ENCODE data around the gene FAF2. TPM values are rescaled to one million over a fixed set of nuclear protein-coding genes. Genes with fewer than 3 reads are reported as not detected.

Gene FAF2
- total and polyA plus RNA-seq, 3 donors from 2014 or later: 53.9 to 57.6 (median 55.0) TPM

GRCh38 chr5:176552332-176552869 lies 104.2 kb downstream of the FAF2 start:
- no peak for DNase-seq
- WGBS, 2 donors: 71 to 88% methylated on average over 6 to 11 of the region's 11 CpGs

GRCh38 chr5:176553260-176554085 lies 105.3 kb downstream of the FAF2 start:
- DNase-seq: no peak
- 72 to 80% methylated on average over 17 of the region's 18 CpGs for WGBS, 2 donors
- no peaks in the 10 kb centered on the region for H3K9me3 ChIP-seq
- H3K27ac ChIP-seq: no peak overlapping the region
- intact Hi-C loops (cut with DNase I; ENCODE audit: low total_unique reads): loop anchor here (5.0 kb wide), 1 partner anchor 511 kb away; no protein-coding TSS in a partner anchor
- no peak overlapping the region for H3K4me3 ChIP-seq
- no peaks in the 10 kb centered on the region for H3K36me3 ChIP-seq (ENCODE audit: low read depth, missing control alignments)
- no peaks in the 10 kb centered on the region for H3K27me3 ChIP-seq
- H3K4me1 ChIP-seq: no peaks in the 10 kb centered on the region
- TF ChIP-seq POLR2A (IDR thresholded peaks at IDR 0.05) (no peak), CTCF (IDR thresholded peaks at IDR 0.05) (no peak)

More at GRCh38 chr5:176552332-176552869, 104.2 kb downstream of the FAF2 start:
- H3K36me3 ChIP-seq (ENCODE audit: low read depth, missing control alignments): no peaks in the 10 kb centered on the region
- no peaks in the 10 kb centered on the region for H3K4me1 ChIP-seq
- no peak for TF ChIP-seq POLR2A (IDR thresholded peaks at IDR 0.05)
- H3K27me3 ChIP-seq: no peaks in the 10 kb centered on the region
- H3K27ac ChIP-seq: no peak overlapping the region
- no peaks in the 10 kb centered on the region for H3K9me3 ChIP-seq
- H3K4me3 ChIP-seq: no peak overlapping the region
- intact Hi-C loops (cut with DNase I; ENCODE audit: low total_unique reads): loop anchor here (5.0 kb wide), 1 partner anchor 510 kb away; no protein-coding TSS in a partner anchor

GRCh38 chr5:176557846-176558245 lies 109.7 kb downstream of the FAF2 start:
- 96% methylated on average over 13 of the region's 13 CpGs for WGBS, 2 donors
- intact Hi-C loops (cut with DNase I; ENCODE audit: low total_unique reads): no loop called here
- TF ChIP-seq CTCF (IDR thresholded peaks at IDR 0.05) (no peak), POLR2A (IDR thresholded peaks at IDR 0.05) (no peak)
- Histone ChIP-seq H3K36me3 (ENCODE audit: low read depth, missing control alignments) (no peaks in the 10 kb centered on the region), H3K9me3 (no peaks in the 10 kb centered on the region), H3K4me3 (no peak overlapping the region), H3K4me1 (no peaks in the 10 kb centered on the region), H3K27ac (no peak overlapping the region), H3K27me3 (no peaks in the 10 kb centered on the region)
- DNase-seq: no peak

Small RNA genes within 50 kb of the gene (small RNA-seq; reads per million reads assigned to genes)
- gene AC010297.1 (0 to 0.09 reads per million in 2 donors), gene RF00019 (0 reads per million in 2 donors), gene RN7SL684P (0 reads per million in 2 donors)

Other genes with a start within 250 kb of the FAF2 start
- gene SIMC1, start 210.0 kb upstream of the FAF2 start, total RNA-seq: 100 to 1,000 TPM; 106 to 119 TPM
- 97.9 TPM for gene SIMC1, start 210.0 kb upstream of the FAF2 start, polyA plus RNA-seq (ENCODE audit: insufficient read depth, low read depth, low replicate concordance)
- 10 to 100 TPM; 35.5 to 60.3 TPM for gene KIAA1191, start 86.6 kb upstream of the FAF2 start, total RNA-seq
- gene KIAA1191, start 86.6 kb upstream of the FAF2 start, polyA plus RNA-seq (ENCODE audit: insufficient read depth, low read depth, low replicate concordance): 34.9 TPM
- gene ARL10, start 82.9 kb upstream of the FAF2 start, total RNA-seq: 1 to 10 TPM; 5.8 to 8.9 TPM
- gene ARL10, start 82.9 kb upstream of the FAF2 start, polyA plus RNA-seq (ENCODE audit: insufficient read depth, low read depth, low replicate concordance): 8.3 TPM
- gene NOP16, start 59.8 kb upstream of the FAF2 start, total RNA-seq: 10 to 100 TPM; 19.1 to 19.2 TPM
- gene NOP16, start 59.8 kb upstream of the FAF2 start, polyA plus RNA-seq (ENCODE audit: insufficient read depth, low read depth, low replicate concordance): 23.6 TPM
- 100 to 1,000 TPM; 129 to 184 TPM for gene HIGD2A, start 59.6 kb upstream of the FAF2 start, total RNA-seq
- 128 TPM for gene HIGD2A, start 59.6 kb upstream of the FAF2 start, polyA plus RNA-seq (ENCODE audit: insufficient read depth, low read depth, low replicate concordance)
- 100 to 1,000 TPM; 103 to 107 TPM for gene CLTB, start 31.8 kb upstream of the FAF2 start, total RNA-seq
- gene CLTB, start 31.8 kb upstream of the FAF2 start, polyA plus RNA-seq (ENCODE audit: insufficient read depth, low read depth, low replicate concordance): 60.8 TPM
- 10 to 100 TPM; 57.2 to 64.7 TPM for gene RNF44, start 89.0 kb downstream of the FAF2 start, total RNA-seq
- gene RNF44, start 89.0 kb downstream of the FAF2 start, polyA plus RNA-seq (ENCODE audit: insufficient read depth, low read depth, low replicate concordance): 60.1 TPM
- 10 to 100 TPM; 32.0 to 60.5 TPM for gene CDHR2, start 101.0 kb downstream of the FAF2 start, total RNA-seq
- gene CDHR2, start 101.0 kb downstream of the FAF2 start, polyA plus RNA-seq (ENCODE audit: insufficient read depth, low read depth, low replicate concordance): 39.8 TPM
- gene GPRIN1, start 161.8 kb downstream of the FAF2 start, total RNA-seq: 1 to 10 TPM; 5.7 to 8.4 TPM
- 2.5 TPM for gene GPRIN1, start 161.8 kb downstream of the FAF2 start, polyA plus RNA-seq (ENCODE audit: insufficient read depth, low read depth, low replicate concordance)
- gene SNCB, start 182.1 kb downstream of the FAF2 start, total RNA-seq: under 1 TPM; 0.31 to 0.74 TPM
- gene SNCB, start 182.1 kb downstream of the FAF2 start, polyA plus RNA-seq (ENCODE audit: insufficient read depth, low read depth, low replicate concordance): 0.62 TPM
- 1 to 10 TPM in 1 of 2 donors, under 1 TPM in 1; 0.99 to 2.4 TPM for gene EIF4E1B, start 182.3 kb downstream of the FAF2 start, total RNA-seq
- gene EIF4E1B, start 182.3 kb downstream of the FAF2 start, polyA plus RNA-seq (ENCODE audit: insufficient read depth, low read depth, low replicate concordance): 1.0 TPM
- 10 to 100 TPM; 31.7 to 51.7 TPM for gene TSPAN17, start 199.1 kb downstream of the FAF2 start, total RNA-seq
- 57.0 TPM for gene TSPAN17, start 199.1 kb downstream of the FAF2 start, polyA plus RNA-seq (ENCODE audit: insufficient read depth, low read depth, low replicate concordance)